ENCODE data around the gene UHRF2. TPM values are rescaled to one million over a fixed set of nuclear protein-coding genes. Genes with fewer than 3 reads are reported as not detected.

UHRF2 gene
- total RNA-seq, 2 donors from 2014 or later = 15.2 TPM

GRCh38 chr9:6479959-6480358, 67.0 kb downstream of the UHRF2 start:
- no peaks in the 10 kb centered on the region for H3K4me1 ChIP-seq
- no peaks in the 10 kb centered on the region for H3K27me3 ChIP-seq
- H3K27ac ChIP-seq = no peak overlapping the region
- H3K36me3 ChIP-seq = peaks cover 30% of the 10 kb centered on the region
- no peak for TF ChIP-seq CTCF (IDR thresholded peaks at IDR 0.05)
- DNase-seq (ENCODE audit: low spot score) = no peak
- H3K4me3 ChIP-seq = no peak overlapping the region
- no peaks in the 10 kb centered on the region for H3K9me3 ChIP-seq

- TF ChIP-seq CTCF (IDR thresholded peaks at IDR 0.05) = no peak
- Histone ChIP-seq H3K27ac (no peak overlapping the region), H3K4me3 (no peak overlapping the region), H3K9me3 (no peaks in the 10 kb centered on the region), H3K27me3 (no peaks in the 10 kb centered on the region), H3K36me3 (peaks cover 65% of the 10 kb centered on the region), H3K4me1 (no peaks in the 10 kb centered on the region)
- DNase-seq (ENCODE audit: low spot score) = no peak
Measured at GRCh38 chr9:6484210-6484609, 71.2 kb downstream of the UHRF2 start.

GRCh38 chr9:6488395-6488794, 75.4 kb downstream of the UHRF2 start:
- Histone ChIP-seq H3K36me3 (peaks cover 35% of the 10 kb centered on the region), H3K27me3 (no peaks in the 10 kb centered on the region), H3K9me3 (no peaks in the 10 kb centered on the region), H3K4me3 (no peak overlapping the region), H3K27ac (no peak overlapping the region), H3K4me1 (no peaks in the 10 kb centered on the region)
- DNase-seq (ENCODE audit: low spot score) = no peak
- no peak for TF ChIP-seq CTCF (IDR thresholded peaks at IDR 0.05)

GRCh38 chr9:6489099-6489498, 76.1 kb downstream of the UHRF2 start:
- no peak for DNase-seq (ENCODE audit: low spot score)
- Histone ChIP-seq H3K36me3 (peaks cover 35% of the 10 kb centered on the region), H3K4me1 (no peaks in the 10 kb centered on the region), H3K27ac (no peak overlapping the region), H3K27me3 (no peaks in the 10 kb centered on the region), H3K9me3 (no peaks in the 10 kb centered on the region), H3K4me3 (no peak overlapping the region)
- TF ChIP-seq CTCF (IDR thresholded peaks at IDR 0.05) = no peak

GRCh38 chr9:6490863-6491262, 77.9 kb downstream of the UHRF2 start:
- no peaks in the 10 kb centered on the region for H3K4me1 ChIP-seq
- no peak for DNase-seq (ENCODE audit: low spot score)
- H3K4me3 ChIP-seq = no peak overlapping the region
- no peaks in the 10 kb centered on the region for H3K9me3 ChIP-seq
- no peak for TF ChIP-seq CTCF (IDR thresholded peaks at IDR 0.05)
- no peak overlapping the region for H3K27ac ChIP-seq
- peaks cover 30% of the 10 kb centered on the region for H3K36me3 ChIP-seq
- no peaks in the 10 kb centered on the region for H3K27me3 ChIP-seq

GRCh38 chr9:6495466-6495865, 82.5 kb downstream of the UHRF2 start:
- DNase-seq (ENCODE audit: low spot score) = no peak
- peaks cover 22% of the 10 kb centered on the region for H3K36me3 ChIP-seq
- H3K4me3 ChIP-seq = no peak overlapping the region
- no peaks in the 10 kb centered on the region for H3K27me3 ChIP-seq
- H3K27ac ChIP-seq = no peak overlapping the region
- no peaks in the 10 kb centered on the region for H3K9me3 ChIP-seq
- no peak for TF ChIP-seq CTCF (IDR thresholded peaks at IDR 0.05)
- no peaks in the 10 kb centered on the region for H3K4me1 ChIP-seq

Data from right atrium auricular region (tissue), 2 donors.